ENCODE measurements around the gene MGAT4A.

DNA sequence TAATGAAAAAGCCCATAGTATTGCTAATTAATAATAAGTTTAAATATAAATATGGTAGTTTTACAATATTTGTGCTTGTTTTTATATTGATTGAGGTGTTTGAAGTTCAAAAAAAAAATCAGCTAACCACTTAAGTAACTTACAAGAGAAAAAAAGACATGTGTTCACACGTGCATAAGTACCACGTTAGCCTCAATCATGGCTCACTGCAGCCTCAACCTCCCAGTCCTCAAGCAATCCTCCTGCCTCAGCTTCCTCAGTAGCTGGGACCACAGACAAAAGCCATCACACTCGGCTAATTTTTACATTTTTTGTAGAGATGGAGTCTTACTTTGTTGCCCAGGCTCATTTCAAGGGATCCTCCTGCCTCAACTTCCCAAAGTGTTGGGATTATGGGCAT lies 19.4 kb downstream of the MGAT4A start:
- TF ChIP-seq ATF6 (CRISPR knock-in tag; IDR thresholded peaks at IDR 0.05) (no peak), E2F5 (CRISPR knock-in tag; IDR thresholded peaks at IDR 0.05) (no peak), YY1 (IDR thresholded peaks at IDR 0.05; ENCODE audit: borderline replicate concordance in 1 of 3, control insufficient read depth in 1 of 3, extremely low read depth in 1 of 3, insufficient read depth in 3 of 3, insufficient read length in 1 of 3, insufficient replicate concordance in 2 of 3, low read depth in 1 of 3, low read length in 2 of 3) (no peak)
- TF ChIP-seq, protein P1, sequence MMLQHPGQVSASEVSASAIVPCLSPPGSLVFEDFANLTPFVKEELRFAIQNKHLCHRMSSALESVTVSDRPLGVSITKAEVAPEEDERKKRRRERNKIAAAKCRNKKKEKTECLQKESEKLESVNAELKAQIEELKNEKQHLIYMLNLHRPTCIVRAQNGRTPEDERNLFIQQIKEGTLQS (IDR thresholded peaks at IDR 0.05): no peak
- TF ChIP-seq, protein P1 (CRISPR knock-in tag; conservative IDR thresholded peaks at IDR 0.05): no peak

All from K562 (cell line).